Thoracic aorta (tissue), 2 donors: ENCODE data around the gene R3HDM2. TPM values are rescaled to one million over a fixed set of nuclear protein-coding genes. Genes with fewer than 3 reads are reported as not detected.
"Not testable (repeated sequence)": the region's sequence is repeated elsewhere in the genome, so short reads cannot be mapped to it uniquely, and the experiment has no call there.

Experiments
- ATAC-seq: fragments of 150-250 bp; one replicate; pipeline ENCODE4 v1.8.0; 2017; ENCODE audit warnings: low read depth; ENCODE audit not compliant: insufficient number of reproducible peaks, low FRiP score
- DNase-seq: peaks from one replicate; pipeline ENCODE4 v3.0.0-alpha.2; 2020; ENCODE audit warnings: low spot score
- H3K27ac ChIP-seq, 2 donors: fragments of 200-600 bp; sonication (generic); 1 replicate in 1 of 2; 2 replicates in 1 of 2; pipeline ENCODE4 v1.5.1; 2016; ENCODE audit warnings: mild to moderate bottlenecking in 2 of 2, moderate library complexity in 2 of 2
- H3K27me3 ChIP-seq: fragments of 200-600 bp; sonication (generic); replicated peaks from 2 replicates; pipeline ENCODE4 v1.6.0; 2016; ENCODE audit warnings: mild to moderate bottlenecking; ENCODE audit not compliant: insufficient read depth
- H3K36me3 ChIP-seq: fragments of 200-600 bp; sonication (generic); one replicate; pipeline ENCODE4 v1.5.1; 2016
- H3K4me1 ChIP-seq, 2 donors: fragments of 200-600 bp; sonication (generic); 1 replicate in 1 of 2; 2 replicates in 1 of 2; pipeline versions ENCODE4 v1.5.1 to v1.6.0; 2016; ENCODE audit warnings: low read depth in 2 of 2, mild to moderate bottlenecking in 1 of 2; ENCODE audit not compliant: control insufficient read depth in 1 of 2
- H3K4me3 ChIP-seq: fragments of 200-600 bp; sonication (generic); 2 replicates; pipeline ENCODE4 v1.5.1; 2016; ENCODE audit warnings: mild to moderate bottlenecking
- H3K9me3 ChIP-seq: fragments of 200-600 bp; sonication (generic); 2 replicates; pipeline ENCODE4 v1.5.1; 2016
- total RNA-seq, 2 donors: library from RNA; depleted of rRNA; stranded (reverse); fragments of >200 nt; gene quantifications; one replicate each; pipeline versions ENCODE4 v1.1.0 to v1.2.3, GENCODE V29; 2016
- TF ChIP-seq, protein P1 (sequence below): fragments of 200-600 bp; sonication (generic); IDR thresholded peaks from one replicate; pipeline ENCODE4 v1.5.1; 2019; ENCODE audit warnings: antibody characterized with exemption

Gene R3HDM2
- total RNA-seq, 2 donors from 2014 or later: 26.5 to 62.4 TPM

DNA sequence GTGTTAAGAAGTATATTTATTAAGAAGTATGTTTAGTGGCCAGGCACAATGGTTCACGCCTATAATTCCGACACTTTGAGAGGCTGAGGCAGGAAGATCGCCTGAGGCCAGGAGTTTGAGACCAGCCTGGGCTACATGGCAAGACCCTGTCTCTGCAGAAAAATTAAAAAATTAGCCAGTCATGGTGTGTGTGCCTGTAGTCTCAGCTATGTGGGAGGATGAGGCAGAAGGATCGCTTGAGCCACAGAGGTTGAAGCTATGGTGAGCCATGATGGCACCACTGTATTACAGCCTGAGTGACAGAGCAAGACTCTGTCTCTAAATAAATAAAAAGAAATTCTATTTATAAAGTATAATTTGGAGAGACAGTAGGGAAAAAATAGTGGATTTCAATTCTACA is 20.3 kb downstream of the R3HDM2 start:
- H3K9me3 ChIP-seq: no peaks in the 10 kb centered on the region
- H3K27ac ChIP-seq: no peak overlapping the region
- DNase-seq (no peak), ATAC-seq (no peak)
- no peaks in the 10 kb centered on the region for H3K36me3 ChIP-seq
- H3K4me1 ChIP-seq: peaks cover 0 to 5% of the 10 kb centered on the region in 2 donors
- H3K27me3 ChIP-seq: no peaks in the 10 kb centered on the region
- H3K4me3 ChIP-seq: no peak overlapping the region
- TF ChIP-seq, protein P1, sequence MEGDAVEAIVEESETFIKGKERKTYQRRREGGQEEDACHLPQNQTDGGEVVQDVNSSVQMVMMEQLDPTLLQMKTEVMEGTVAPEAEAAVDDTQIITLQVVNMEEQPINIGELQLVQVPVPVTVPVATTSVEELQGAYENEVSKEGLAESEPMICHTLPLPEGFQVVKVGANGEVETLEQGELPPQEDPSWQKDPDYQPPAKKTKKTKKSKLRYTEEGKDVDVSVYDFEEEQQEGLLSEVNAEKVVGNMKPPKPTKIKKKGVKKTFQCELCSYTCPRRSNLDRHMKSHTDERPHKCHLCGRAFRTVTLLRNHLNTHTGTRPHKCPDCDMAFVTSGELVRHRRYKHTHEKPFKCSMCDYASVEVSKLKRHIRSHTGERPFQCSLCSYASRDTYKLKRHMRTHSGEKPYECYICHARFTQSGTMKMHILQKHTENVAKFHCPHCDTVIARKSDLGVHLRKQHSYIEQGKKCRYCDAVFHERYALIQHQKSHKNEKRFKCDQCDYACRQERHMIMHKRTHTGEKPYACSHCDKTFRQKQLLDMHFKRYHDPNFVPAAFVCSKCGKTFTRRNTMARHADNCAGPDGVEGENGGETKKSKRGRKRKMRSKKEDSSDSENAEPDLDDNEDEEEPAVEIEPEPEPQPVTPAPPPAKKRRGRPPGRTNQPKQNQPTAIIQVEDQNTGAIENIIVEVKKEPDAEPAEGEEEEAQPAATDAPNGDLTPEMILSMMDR: no peak

DNA sequence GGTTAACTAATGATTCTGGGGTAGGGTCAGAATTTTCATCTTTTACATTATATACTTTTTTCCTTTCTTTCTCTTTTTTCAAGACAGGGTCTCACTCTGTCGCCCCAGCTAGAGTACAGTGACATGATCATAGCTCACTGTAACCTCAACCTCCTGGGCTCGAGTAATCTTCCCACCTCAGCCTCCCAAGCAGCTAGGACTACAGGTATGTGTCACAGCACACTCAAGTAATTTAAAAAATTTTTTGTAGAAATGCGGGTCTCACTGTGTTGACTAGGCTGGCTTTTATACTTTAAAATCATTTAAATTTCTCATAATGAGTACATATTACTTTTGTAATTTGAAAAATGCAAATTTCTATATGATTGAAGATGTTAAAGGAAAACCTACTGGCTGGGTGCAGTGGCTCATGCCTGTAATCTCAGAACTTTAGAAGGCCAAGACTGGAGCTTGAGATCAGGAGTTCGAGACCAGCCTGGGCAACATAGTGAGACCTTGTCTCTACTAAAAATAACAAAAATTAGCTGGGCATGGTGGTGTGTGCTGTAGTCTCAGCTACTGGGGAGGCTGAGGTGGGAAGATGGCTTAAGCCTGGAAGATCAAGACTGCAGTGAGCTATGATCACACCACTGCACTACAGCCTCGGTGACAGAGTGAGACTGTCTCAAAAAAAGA is 25.7 kb downstream of the R3HDM2 start:
- no peak for ATAC-seq
- no peaks in the 10 kb centered on the region for H3K27me3 ChIP-seq

DNA sequence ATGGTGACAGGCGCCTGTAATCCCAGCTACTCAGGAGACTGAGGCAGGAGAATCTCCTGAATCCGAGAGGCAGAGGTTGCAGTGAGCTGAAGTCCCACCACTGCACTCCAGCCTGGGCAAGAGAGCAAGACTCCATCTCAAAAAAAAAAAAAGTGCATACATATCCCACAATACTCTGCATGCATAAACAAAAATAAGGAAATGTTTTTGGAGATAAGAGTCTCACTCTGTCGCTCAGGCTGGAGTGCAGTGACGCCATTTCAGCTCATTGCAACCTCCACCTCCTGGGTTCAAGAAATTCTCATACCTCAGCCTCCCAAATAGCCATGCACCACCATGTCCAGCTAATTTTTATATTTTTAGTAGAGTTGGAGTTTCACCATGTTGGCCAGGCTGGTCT is 28.7 kb downstream of the R3HDM2 start:
- H3K4me3 ChIP-seq, H3K9me3 ChIP-seq, H3K27me3 ChIP-seq, DNase-seq, H3K27ac ChIP-seq, ATAC-seq, H3K36me3 ChIP-seq: not testable (repeated sequence)
- H3K4me1 ChIP-seq: peaks cover 0 to 14% of the 10 kb centered on the region in 2 donors

More for the DNA sequence above, 25.7 kb downstream of the R3HDM2 start:
- no peak overlapping the region for H3K27ac ChIP-seq
- TF ChIP-seq, protein P1: no peak
- no peak overlapping the region for H3K4me3 ChIP-seq
- H3K36me3 ChIP-seq: no peaks in the 10 kb centered on the region
- no peak for DNase-seq
- H3K4me1 ChIP-seq: peaks cover 0 to 14% of the 10 kb centered on the region in 2 donors
- no peaks in the 10 kb centered on the region for H3K9me3 ChIP-seq

DNA sequence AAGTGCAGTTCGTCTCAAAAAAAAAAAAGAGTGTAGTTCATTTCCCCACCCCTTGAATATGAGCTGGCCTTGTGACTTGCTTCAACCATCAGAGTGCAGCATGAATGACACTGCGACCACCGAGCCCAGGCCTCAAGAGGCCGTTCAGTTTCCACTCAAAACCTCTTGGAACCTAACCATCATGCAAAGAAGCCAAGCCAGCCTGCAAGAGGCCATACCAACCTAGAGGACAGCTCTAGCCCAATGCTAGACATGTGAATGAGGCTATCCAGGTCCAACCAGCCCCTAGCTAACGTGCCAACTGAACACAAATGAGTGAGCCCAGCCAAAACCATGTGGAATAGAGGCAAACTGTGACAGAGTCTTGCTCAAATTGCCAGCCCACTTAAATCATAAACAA is 29.7 kb downstream of the R3HDM2 start:
- peaks cover 0 to 14% of the 10 kb centered on the region in 2 donors for H3K4me1 ChIP-seq
- TF ChIP-seq, protein P1: no peak
- no peak overlapping the region for H3K27ac ChIP-seq
- no peak for ATAC-seq
- no peaks in the 10 kb centered on the region for H3K36me3 ChIP-seq
- H3K9me3 ChIP-seq: no peaks in the 10 kb centered on the region
- DNase-seq: no peak
- H3K27me3 ChIP-seq: no peaks in the 10 kb centered on the region
- no peak overlapping the region for H3K4me3 ChIP-seq

DNA sequence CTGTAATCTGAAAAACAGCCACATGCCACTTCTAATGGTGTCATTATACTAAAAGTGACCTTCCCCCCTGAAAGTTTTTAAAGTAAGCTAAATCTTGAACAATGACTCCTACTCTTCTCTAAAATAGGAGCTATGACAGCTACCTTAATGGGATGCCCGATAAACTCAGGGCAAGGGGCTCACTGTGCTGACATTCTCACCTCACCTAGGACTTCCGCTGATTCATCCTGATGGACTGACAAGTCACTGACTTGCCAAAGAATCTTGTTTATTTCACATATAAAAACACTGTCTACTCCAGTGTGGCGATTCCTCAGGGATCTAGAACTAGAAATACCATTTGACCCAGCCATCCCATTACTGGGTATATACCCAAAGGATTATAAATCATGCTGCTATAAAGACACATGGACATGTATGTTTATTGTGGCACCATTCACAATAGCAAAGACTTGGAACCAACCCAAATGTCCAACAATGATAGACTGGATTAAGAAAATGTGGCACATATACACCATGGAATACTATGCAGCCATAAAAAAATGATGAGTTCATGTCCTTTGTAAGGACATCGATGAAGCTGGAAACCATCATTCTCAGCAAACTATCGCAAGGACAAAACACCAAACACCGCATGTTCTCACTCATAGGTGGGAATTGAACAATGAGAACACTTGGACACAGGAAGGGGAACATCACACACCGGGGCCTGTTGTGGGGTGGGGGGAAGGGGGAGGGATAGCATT is 31.0 kb downstream of the R3HDM2 start:
- H3K9me3 ChIP-seq, H3K27ac ChIP-seq, DNase-seq, H3K4me3 ChIP-seq, H3K36me3 ChIP-seq, ATAC-seq, H3K27me3 ChIP-seq: not testable (repeated sequence)
- peaks cover 0 to 14% of the 10 kb centered on the region in 2 donors for H3K4me1 ChIP-seq

DNA sequence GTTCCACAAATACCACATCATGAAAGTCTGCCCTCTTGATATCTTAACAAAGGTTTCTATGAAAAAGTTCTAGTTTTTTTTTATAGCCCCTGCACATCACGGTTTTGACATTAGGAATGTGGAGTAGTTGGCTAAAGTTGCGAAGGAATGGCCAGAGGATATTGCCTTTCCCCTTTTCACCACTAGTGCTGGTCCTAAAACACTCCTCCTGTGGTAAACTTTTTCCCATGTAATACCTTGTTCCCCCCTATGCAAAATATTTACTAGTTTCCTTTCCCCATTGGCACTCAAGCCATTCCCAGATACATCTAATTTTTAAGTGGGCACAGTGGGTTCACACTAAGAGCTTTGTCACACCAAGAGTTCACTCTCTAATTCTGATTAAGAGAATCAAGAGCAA is 33.4 kb downstream of the R3HDM2 start:
- Histone ChIP-seq H3K9me3 (no peaks in the 10 kb centered on the region), H3K4me3 (no peak overlapping the region), H3K27me3 (no peaks in the 10 kb centered on the region), H3K27ac (no peak overlapping the region), H3K4me1 (peaks cover 0 to 14% of the 10 kb centered on the region in 2 donors), H3K36me3 (peaks cover 8% of the 10 kb centered on the region)
- ATAC-seq (no peak), DNase-seq (no peak)
- TF ChIP-seq, protein P1: no peak
